PC-9 (cell line): ENCODE results near the gene CCDC9. TPM values are rescaled to one million over a fixed set of nuclear protein-coding genes. Genes with fewer than 3 reads are reported as not detected.

ENCODE experiments used
- BruUV-seq: library from RNA; stranded (reverse); fragments of 400-500 nt; replicated peaks from 2 replicates; lab custom pipeline; 2021; lab: Mats Ljungman, UMichigan
- CTCF ChIA-PET: fragments of 300-600 bp; sonication (Branson Sonifier 250); formaldehyde crosslinking; loops from one replicate; lab custom pipeline; 2022; ENCODE audit warnings: antibody characterized with exemption; lab: Charles Lee
- POLR2A ChIA-PET: fragments of 300-600 bp; sonication (Branson Sonifier 250); formaldehyde crosslinking; loops from one replicate; lab custom pipeline; 2022; ENCODE audit warnings: antibody characterized with exemption; ENCODE audit not compliant: unreplicated experiment; lab: Charles Lee
- DNase-seq, 2 experiments: peaks; one replicate each; pipeline versions ENCODE4 v3.0.0 to v3.0.0-alpha.2; 2015 to 2022; ENCODE audit warnings: mixed read lengths in 1 of 2
- H2AFZ ChIP-seq: fragments of 200-600 bp; sonication (generic); 2 replicates; pipeline ENCODE4 v1.8.1; 2017; ENCODE audit warnings: antibody characterized with exemption
- H3F3A ChIP-seq: fragments of 200-600 bp; sonication (generic); 2 replicates; pipeline ENCODE4 v1.8.1; 2017; ENCODE audit warnings: antibody characterized with exemption, mild to moderate bottlenecking, low read depth; ENCODE audit not compliant: insufficient read depth
- H3K27ac ChIP-seq: fragments of 200-600 bp; sonication (generic); 2 replicates; pipeline ENCODE4 v1.6.1; 2016; ENCODE audit warnings: mixed run types
- H3K27me3 ChIP-seq: fragments of 200-600 bp; sonication (generic); 2 replicates; pipeline ENCODE4 v1.6.1; 2016; ENCODE audit warnings: low read depth, mixed run types; ENCODE audit not compliant: insufficient read depth
- H3K36me3 ChIP-seq: fragments of 200-600 bp; sonication (generic); 2 replicates; pipeline ENCODE4 v1.6.1; 2016; ENCODE audit warnings: low read depth, mixed run types
- H3K4me1 ChIP-seq: fragments of 200-600 bp; sonication (generic); replicated peaks from 2 replicates; pipeline ENCODE4 v1.6.1; 2016; ENCODE audit warnings: mixed run types; ENCODE audit not compliant: insufficient read depth
- H3K4me2 ChIP-seq: fragments of 200-600 bp; sonication (generic); 2 replicates; pipeline ENCODE4 v1.6.1; 2017; ENCODE audit warnings: mixed run types
- H3K4me3 ChIP-seq: fragments of 200-600 bp; sonication (generic); 2 replicates; pipeline ENCODE4 v1.6.1; 2016; ENCODE audit warnings: mixed run types
- H3K79me2 ChIP-seq: fragments of 200-600 bp; sonication (generic); 2 replicates; pipeline ENCODE4 v1.6.1; 2017; ENCODE audit warnings: low read depth, mixed run types
- H3K9me2 ChIP-seq: fragments of 200-600 bp; sonication (generic); 2 replicates; pipeline ENCODE4 v1.8.1; 2017; ENCODE audit warnings: mild to moderate bottlenecking; ENCODE audit not compliant: insufficient read depth
- H3K9me3 ChIP-seq: fragments of 200-600 bp; sonication (generic); 2 replicates; pipeline ENCODE4 v1.8.1; 2016; ENCODE audit warnings: low read depth; ENCODE audit not compliant: insufficient read depth
- H4K20me1 ChIP-seq: fragments of 200-600 bp; sonication (generic); 2 replicates; pipeline ENCODE4 v1.8.1; 2017; ENCODE audit not compliant: insufficient read depth
- EZH2 ChIP-seq: fragments of 200-600 bp; sonication (generic); IDR thresholded peaks from 2 replicates; pipeline ENCODE4 v1.8.0; 2017; ENCODE audit warnings: antibody characterized with exemption, low read depth
- intact Hi-C: fragments of 100-400 bp; cut with micrococcal nuclease; formaldehyde crosslinking; loops from one replicate; pipeline ENCODE4 v1.10.0; 2022; ENCODE audit not compliant: unreplicated experiment
- total RNA-seq: library from RNA; stranded (reverse); gene quantifications from 2 replicates; pipeline ENCODE4 v1.2.3, GENCODE V29; 2021
- TF ChIP-seq, protein P1 (sequence below): fragments of 200-600 bp; sonication (generic); conservative IDR thresholded peaks from 2 replicates; pipeline ENCODE4 v1.6.1; 2017; ENCODE audit warnings: mixed run types, antibody characterized with exemption, mild to moderate bottlenecking, moderate library complexity

Gene CCDC9
- total RNA-seq, 1 experiment from 2014 or later, result 37.0 TPM

DNA sequence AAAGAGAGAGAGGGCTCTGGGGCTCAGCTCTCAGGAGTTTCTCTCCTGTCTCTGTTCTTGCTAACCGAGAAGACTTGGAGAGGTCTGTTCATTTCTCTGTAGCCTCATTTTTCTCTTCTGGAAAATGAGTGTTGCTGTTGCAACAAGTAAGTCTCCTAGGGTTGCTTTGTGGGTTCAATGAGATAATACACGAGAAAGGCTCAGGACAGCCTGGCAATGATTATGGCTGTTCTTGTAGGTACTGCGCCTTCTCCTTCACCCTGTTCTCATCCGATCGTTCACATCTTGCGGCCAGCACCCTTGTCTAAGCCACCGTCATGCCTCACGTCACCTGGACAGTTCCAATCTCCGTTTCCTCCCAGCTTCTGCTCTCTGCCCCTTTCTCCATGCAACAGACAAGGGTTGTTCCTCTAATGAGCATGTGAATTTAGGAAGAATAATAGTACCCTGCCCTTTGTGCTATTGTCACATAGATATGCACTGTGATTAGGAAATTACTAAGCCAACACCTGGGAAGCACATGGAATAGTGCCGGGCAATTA, 57.5 kb downstream of the CCDC9 start:
- Histone ChIP-seq H3K79me2 (no peaks in the 10 kb centered on the region), H3F3A (peaks cover 40% of the 10 kb centered on the region; the same call in 1 of the 2 replicates), H3K4me2 (no peak overlapping the region), H3K4me3 (no peak overlapping the region), H3K27me3 (no peaks in the 10 kb centered on the region), H3K9me2 (no peaks in the 10 kb centered on the region), H3K36me3 (no peaks in the 10 kb centered on the region), H2AFZ (no peak overlapping the region), H3K9me3 (no peaks in the 10 kb centered on the region), H3K27ac (peak overlapping the region; percentile 4; the same call in 1 of the 2 replicates), H3K4me1 (peaks cover 31% of the 10 kb centered on the region), H4K20me1 (no peaks in the 10 kb centered on the region)
- ChIA-PET CTCF (no interaction called here), POLR2A (no interaction called here)
- TF ChIP-seq EZH2, result no peak
- TF ChIP-seq, protein P1, sequence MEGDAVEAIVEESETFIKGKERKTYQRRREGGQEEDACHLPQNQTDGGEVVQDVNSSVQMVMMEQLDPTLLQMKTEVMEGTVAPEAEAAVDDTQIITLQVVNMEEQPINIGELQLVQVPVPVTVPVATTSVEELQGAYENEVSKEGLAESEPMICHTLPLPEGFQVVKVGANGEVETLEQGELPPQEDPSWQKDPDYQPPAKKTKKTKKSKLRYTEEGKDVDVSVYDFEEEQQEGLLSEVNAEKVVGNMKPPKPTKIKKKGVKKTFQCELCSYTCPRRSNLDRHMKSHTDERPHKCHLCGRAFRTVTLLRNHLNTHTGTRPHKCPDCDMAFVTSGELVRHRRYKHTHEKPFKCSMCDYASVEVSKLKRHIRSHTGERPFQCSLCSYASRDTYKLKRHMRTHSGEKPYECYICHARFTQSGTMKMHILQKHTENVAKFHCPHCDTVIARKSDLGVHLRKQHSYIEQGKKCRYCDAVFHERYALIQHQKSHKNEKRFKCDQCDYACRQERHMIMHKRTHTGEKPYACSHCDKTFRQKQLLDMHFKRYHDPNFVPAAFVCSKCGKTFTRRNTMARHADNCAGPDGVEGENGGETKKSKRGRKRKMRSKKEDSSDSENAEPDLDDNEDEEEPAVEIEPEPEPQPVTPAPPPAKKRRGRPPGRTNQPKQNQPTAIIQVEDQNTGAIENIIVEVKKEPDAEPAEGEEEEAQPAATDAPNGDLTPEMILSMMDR, result no peak
- intact Hi-C loops, result no loop called here
- DNase-seq, result no peak
- BruUV-seq, result no TSS peak

DNA sequence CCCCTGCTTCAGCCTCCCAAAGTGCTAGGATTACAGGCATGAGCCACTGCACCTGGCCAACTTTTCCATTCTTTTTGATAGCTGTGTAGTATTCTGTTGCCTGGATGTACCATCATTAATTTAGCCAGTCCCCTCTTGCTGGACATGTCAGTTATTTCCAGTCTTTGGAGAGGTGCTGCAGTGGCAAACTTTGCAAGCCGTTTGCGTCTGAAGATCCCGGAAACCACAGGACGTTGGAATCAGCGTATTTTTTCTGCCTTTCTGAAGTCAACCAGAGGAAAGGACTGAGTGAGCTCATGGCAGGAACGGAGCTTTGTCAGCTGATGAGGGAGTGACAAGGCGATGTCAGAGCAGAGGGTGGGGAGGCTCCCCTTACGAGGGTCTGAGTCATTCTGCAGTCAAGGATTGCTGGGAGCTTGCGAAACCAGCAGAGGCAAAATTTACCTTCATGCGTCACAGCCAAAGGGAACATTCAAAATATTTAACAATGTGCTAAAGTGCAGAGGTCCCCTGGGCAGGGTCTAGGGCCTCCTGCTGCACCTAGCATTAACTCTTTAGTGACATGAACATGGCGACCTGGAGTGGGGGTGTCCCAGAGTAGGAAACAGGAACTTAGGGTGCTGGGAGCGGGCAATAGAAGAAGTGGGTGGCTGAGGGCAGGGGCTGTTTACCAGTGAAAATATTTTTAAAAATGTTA, 58.9 kb downstream of the CCDC9 start:
- ChIA-PET CTCF (interaction anchor here (0.6 to 1.4 kb wide), 6 partner anchors 29 to 408 kb away, joined by 3 to 7 read pairs (median 4); partner anchors contain the start of gene DHX34), POLR2A (no interaction called here)
- Histone ChIP-seq H3F3A (peaks cover 35% of the 10 kb centered on the region; the same call in 1 of the 2 replicates), H4K20me1 (no peaks in the 10 kb centered on the region), H2AFZ (no peak overlapping the region), H3K4me1 (peaks cover 28% of the 10 kb centered on the region), H3K27ac (peak overlapping the region; percentile 70), H3K9me3 (no peaks in the 10 kb centered on the region), H3K4me3 (no peak overlapping the region), H3K79me2 (no peaks in the 10 kb centered on the region), H3K9me2 (no peaks in the 10 kb centered on the region), H3K27me3 (no peaks in the 10 kb centered on the region), H3K4me2 (peak overlapping the region; percentile 40), H3K36me3 (no peaks in the 10 kb centered on the region)
- no TSS peak for BruUV-seq
- intact Hi-C loops, result no loop called here
- DNase-seq, result peak; percentile 80 to 98
- TF ChIP-seq EZH2, result no peak
- TF ChIP-seq, protein P1, result no peak

- H3K9me3 ChIP-seq, result no peaks in the 10 kb centered on the region
- peaks cover 27% of the 10 kb centered on the region; the same call in 1 of the 2 replicates for H3F3A ChIP-seq
- no peak overlapping the region for H3K27ac ChIP-seq
- no peaks in the 10 kb centered on the region for H4K20me1 ChIP-seq
- no peaks in the 10 kb centered on the region for H3K27me3 ChIP-seq
- DNase-seq, result no peak
- H3K9me2 ChIP-seq, result no peaks in the 10 kb centered on the region
- BruUV-seq, result no TSS peak
- POLR2A ChIA-PET, result no interaction called here
- peaks cover 15% of the 10 kb centered on the region for H3K4me1 ChIP-seq
- no peak overlapping the region for H3K4me3 ChIP-seq
- H3K79me2 ChIP-seq, result no peaks in the 10 kb centered on the region
- no peak for TF ChIP-seq EZH2
- TF ChIP-seq, protein P1, result no peak
- H2AFZ ChIP-seq, result no peak overlapping the region
- CTCF ChIA-PET, result interaction anchor here (0.7 kb wide), 1 partner anchor 221 kb away, joined by 3 read pairs; no protein-coding TSS in a partner anchor
- H3K36me3 ChIP-seq, result no peaks in the 10 kb centered on the region
- intact Hi-C loops, result no loop called here
- H3K4me2 ChIP-seq, result no peak overlapping the region
Measured at GRCh38 chr19:47316513-47316912, 60.2 kb downstream of the CCDC9 start.
